Choroid plexus epithelial cell (primary cell): ENCODE data around the gene CCT7.

Experiments used
- DNase-seq: peaks from one replicate; pipeline ENCODE4 v3.0.0-alpha.2; 2010; ENCODE audit warnings: low read depth
- H3K4me3 ChIP-seq: 2 replicates; pipeline ENCODE4 v1.5.1; 2011; ENCODE audit warnings: low read depth, mild to moderate bottlenecking, control low read depth, low read length, moderate library complexity
- CTCF ChIP-seq: conservative IDR thresholded peaks from 2 replicates; pipeline ENCODE4 v1.5.1; 2011; ENCODE audit warnings: low read depth, mild to moderate bottlenecking, control low read depth, inconsistent platforms, low read length, moderate library complexity

CCT7 gene

GRCh38 chr2:73225513-73226360 lies 8.4 kb upstream of the CCT7 start:
- H3K4me3 ChIP-seq = no peak overlapping the region
- TF ChIP-seq CTCF = no peak
- no peak for DNase-seq

- TF ChIP-seq CTCF = no peak
Observed at GRCh38 chr2:73227086-73227485, 7.0 kb upstream of the CCT7 start.

GRCh38 chr2:73228631-73229030 lies 5.5 kb upstream of the CCT7 start:
- no peak for DNase-seq
- H3K4me3 ChIP-seq = no peak overlapping the region
- no peak for TF ChIP-seq CTCF

More at GRCh38 chr2:73227086-73227485, 7.0 kb upstream of the CCT7 start:
- no peak overlapping the region for H3K4me3 ChIP-seq
- DNase-seq = no peak

- TF ChIP-seq CTCF = no peak
- DNase-seq = no peak
Observed at GRCh38 chr2:73232403-73233153, 1.5 kb upstream of the CCT7 start.

GRCh38 chr2:73233154-73233931 lies 765 bp upstream of the CCT7 start, which contains the start of gene PRADC1:
Gene PRADC1, minus strand, starts transcription at chr2:73233239. Its CDS starts 79 bp downstream, at chr2:73233160.
- H3K4me3 ChIP-seq = peak within 1 kb of the TSS; percentile 96
- no peak for TF ChIP-seq CTCF
- DNase-seq = peak; percentile 100

More at GRCh38 chr2:73232403-73233153, 1.5 kb upstream of the CCT7 start:
- H3K4me3 ChIP-seq = peak overlapping the region; percentile 90

- peak overlapping the region; percentile 96 for H3K4me3 ChIP-seq
- peak; percentile 19 for DNase-seq
- no peak for TF ChIP-seq CTCF
Observed at GRCh38 chr2:73235315-73236028, 1.4 kb downstream of the CCT7 start.
